Stomach (tissue), 4 donors: Measurements from ENCODE around the gene FAM240B.

Source experiments
- CTCF ChIP-seq, 7 experiments: fragments of 450-650 bp in 4 of 7; fragments of 200-600 bp in 3 of 7; sonication (generic) in 3 of 7; IDR thresholded peaks; one replicate each; pipeline ENCODE4 v1.5.1; 2016 to 2019; ENCODE audit warnings: antibody characterized with exemption in 7 of 7, control low read depth in 2 of 7, mild to moderate bottlenecking in 1 of 7
- POLR2A ChIP-seq, 4 donors: fragments of 450-650 bp; IDR thresholded peaks; one replicate each; pipeline ENCODE4 v1.6.1; 2016; ENCODE audit warnings: antibody characterized with exemption in 4 of 4, control low read depth in 2 of 4, mild to moderate bottlenecking in 1 of 4, moderate library complexity in 1 of 4

GRCh38 chr9:38671372-38671731, 48.6 kb downstream of the FAM240B start:
- TF ChIP-seq CTCF (IDR thresholded peaks at IDR 0.05) (no peak), POLR2A (IDR thresholded peaks at IDR 0.05) (no peak)
